Measurements from ENCODE around the gene CLDN20.
"Not testable (repeated sequence)": the region's sequence is repeated elsewhere in the genome, so short reads cannot be mapped to it uniquely, and the experiment has no call there.

CLDN20 gene

GRCh38 chr6:155312950-155313349 is 49.1 kb downstream of the CLDN20 start:
- not testable (repeated sequence) for DNase-seq (ENCODE audit: low spot score)

DNA sequence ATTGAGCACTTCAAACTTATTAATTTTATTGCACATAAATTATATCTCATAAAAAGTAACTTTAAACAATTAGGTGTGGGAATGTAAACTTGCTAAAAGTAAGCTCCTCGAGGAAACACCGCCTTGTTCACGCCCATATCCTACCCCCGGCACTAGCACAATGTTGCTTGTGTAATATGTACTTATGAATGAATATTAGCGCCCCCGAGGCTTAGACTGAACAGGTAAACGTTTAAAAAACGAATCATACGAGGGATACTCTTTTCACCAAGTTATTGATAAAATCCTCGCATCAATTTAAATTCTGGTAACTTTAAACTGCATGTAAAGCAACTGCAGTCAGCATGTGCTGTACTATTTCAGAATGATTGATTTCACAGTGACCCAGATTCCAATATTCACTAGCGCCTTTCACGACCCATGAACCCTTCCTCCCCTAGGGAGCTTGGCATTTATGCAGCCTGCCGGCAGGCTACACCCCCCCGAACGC is 49.8 kb downstream of the CLDN20 start:
- DNase-seq (ENCODE audit: low spot score), result peak; percentile 36

DNA sequence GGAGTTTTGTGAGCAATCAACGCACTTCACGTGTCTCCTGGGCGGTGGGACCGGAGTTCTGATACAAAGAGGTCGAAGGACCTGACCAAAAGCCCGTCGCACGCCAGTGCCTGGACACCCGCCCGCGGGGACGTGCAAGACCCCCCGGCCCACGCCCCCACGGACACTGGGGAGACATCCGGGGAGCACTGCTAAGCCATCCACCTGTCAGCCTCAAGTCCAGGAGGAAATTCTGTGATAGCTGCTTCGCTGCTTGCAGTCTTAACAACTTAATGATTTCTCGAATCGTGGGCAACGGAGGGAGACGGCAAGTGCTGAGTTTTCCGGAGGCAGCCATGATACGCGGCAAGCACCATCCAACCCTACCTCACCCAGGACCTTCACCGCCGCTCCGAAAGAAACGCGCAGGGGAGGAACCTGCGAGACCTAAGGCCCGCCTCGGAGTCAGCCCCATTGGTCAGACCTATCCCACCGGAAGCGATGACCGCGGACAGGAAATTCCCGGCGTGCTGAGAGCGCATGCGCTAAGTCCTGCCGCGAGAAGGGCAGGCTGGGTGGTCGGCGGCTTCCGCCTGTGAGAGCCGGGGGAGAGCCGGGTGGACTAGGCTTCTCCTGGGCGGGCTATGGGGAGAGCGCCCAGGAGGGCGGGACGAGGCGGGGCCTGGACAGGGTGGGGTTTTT is 50.4 kb downstream of the CLDN20 start, which contains the start of gene TFB1M:
Gene TFB1M, minus strand, starts transcription at position 393 of the 681 bp plus-strand sequence. Its CDS starts 56 bp downstream, at position 337.
- DNase-seq (ENCODE audit: low spot score), result peak; percentile 84

DNA sequence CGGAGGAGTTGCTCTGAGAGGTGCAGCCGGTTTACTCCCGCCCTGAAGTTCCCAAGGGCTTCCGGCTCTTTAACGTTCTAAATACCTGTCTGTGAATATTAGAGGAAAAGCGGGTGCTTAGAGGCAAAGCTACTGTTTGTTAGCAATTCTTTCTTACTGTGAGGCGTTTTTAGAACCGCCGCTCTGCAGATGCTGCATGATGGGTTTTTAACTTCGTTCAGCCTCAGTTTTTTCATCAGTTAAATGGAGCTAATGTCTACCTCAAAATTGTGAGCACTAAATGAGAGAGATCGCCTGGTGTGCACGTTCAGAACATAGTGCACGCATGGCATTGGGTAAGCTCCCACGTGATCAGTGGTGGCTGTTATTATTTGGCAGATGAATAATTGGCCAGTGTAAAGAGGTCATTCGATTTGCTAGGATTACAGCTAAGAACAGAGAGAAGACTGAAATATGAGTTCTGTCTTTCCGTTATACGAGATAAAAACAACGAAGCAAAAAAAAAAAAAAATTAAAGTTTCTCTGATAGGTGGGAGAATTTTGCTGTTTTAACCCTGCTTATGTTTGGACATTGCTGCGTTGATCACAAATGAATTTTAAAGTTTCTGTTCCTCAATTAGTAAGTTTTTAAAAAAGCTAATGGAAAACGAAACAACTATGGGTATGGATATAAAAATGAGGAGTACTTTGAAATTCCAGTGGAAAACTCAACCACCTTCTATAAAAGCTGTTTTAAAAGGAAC is 51.1 kb downstream of the CLDN20 start:
- peak; percentile 17 for DNase-seq (ENCODE audit: low spot score)

DNA sequence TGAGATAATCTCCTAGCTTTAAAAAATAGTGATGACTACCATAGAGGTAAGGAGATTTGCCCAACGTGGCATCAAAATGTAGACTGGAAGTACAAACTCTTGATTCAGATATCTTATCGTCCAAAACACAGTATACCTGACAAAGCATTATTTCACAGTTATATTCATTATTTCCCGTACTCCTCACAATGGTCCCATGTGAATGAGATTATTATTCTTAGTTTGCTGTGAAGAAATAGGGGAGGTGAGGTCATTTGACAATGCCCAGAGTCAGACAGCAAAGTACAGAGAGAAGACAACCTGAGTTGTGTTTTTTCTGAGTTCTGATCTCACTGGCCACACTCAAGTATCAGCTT is 51.7 kb downstream of the CLDN20 start:
- no peak for DNase-seq (ENCODE audit: low spot score)

GRCh38 chr6:155316419-155316818 is 52.6 kb downstream of the CLDN20 start:
- no peak for DNase-seq (ENCODE audit: low spot score)

GRCh38 chr6:155317186-155317585 is 53.4 kb downstream of the CLDN20 start:
- DNase-seq (ENCODE audit: low spot score), result no peak

DNA sequence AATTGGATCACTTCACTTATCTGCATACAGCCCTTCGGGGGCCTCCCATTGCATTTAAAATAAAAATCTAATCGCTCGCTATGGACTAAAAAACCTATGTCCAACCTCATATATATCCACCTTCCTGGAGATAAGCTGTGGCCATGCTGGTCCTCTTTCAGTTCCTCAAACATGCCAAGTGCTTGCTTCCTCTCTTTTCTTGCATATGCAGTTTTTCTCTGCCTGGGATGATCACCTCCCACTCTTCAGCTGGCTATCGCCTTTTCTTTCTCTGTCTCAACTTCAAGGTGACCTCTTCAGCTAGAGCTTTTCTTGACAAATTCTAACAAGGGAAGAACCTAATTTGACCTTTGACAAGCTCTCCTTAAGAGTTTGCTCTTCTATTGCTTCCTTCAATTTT is 56.1 kb downstream of the CLDN20 start:
- DNase-seq (ENCODE audit: low spot score), result no peak

DNA sequence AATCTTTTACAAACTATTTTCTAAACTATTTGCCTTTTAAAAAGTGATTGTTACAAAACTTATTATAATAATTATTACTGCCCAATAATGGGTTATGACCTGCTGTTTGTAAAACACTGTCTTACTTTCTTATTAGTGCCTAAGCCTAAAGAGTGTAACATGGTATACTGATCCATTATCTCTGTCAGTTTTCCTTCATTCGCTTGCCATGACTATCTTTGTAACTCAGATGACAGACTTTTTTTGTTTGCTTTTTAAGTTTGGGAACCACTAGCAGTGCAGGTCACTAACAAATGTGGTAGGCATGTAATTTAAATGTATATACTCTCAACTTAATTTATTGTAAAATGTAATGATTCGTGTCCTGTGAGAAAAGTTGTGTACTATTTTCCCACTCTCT is 60.4 kb downstream of the CLDN20 start:
- no peak for DNase-seq (ENCODE audit: low spot score)

DNA sequence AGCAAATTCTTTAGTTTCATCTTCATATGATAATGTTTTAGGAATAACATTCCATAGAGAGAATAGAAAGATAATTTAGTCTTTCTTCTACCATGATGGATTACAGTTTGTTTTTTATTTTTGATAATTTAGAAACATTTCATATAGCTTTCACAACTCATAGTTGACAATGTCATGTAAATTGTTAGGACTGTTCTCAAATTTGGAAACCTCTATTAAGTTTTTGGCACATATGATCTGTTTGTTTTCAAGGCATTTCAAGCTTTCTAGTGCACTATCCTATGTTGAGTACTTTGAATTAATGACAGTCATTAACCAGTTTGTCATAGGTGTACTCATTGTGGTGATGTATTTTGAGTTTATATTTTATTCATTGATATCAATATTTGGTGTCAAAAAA is 61.2 kb downstream of the CLDN20 start:
- no peak for DNase-seq (ENCODE audit: low spot score)

GRCh38 chr6:155325700-155326516 is 62.1 kb downstream of the CLDN20 start:
- DNase-seq (ENCODE audit: low spot score), result no peak

All from HuH-7 (cell line).